Measurements from ENCODE around the gene TBC1D2. TPM values are rescaled to one million over a fixed set of nuclear protein-coding genes. Genes with fewer than 3 reads are reported as not detected.

TBC1D2 gene
- total RNA-seq, 4 donors from 2014 or later = 29.9 to 61.8 (median 41.0) TPM

- Histone ChIP-seq H3K9me3 (no peaks in the 10 kb centered on the region), H3K36me3 (no peaks in the 10 kb centered on the region), H3K27me3 (no peaks in the 10 kb centered on the region), H3K4me1 (no peaks in the 10 kb centered on the region), H3K27ac (no peak overlapping the region), H3K4me3 (no peak overlapping the region)
- TF ChIP-seq POLR2A (IDR thresholded peaks at IDR 0.05) (no peak), CTCF (IDR thresholded peaks at IDR 0.05) (no peak), EP300 (IDR thresholded peaks at IDR 0.05) (no peak)
- WGBS, 2 donors = 92 to 94% methylated on average over 16 to 18 of the region's 18 CpGs
- DNase-seq (ENCODE audit: low spot score in 2 of 2) = no peak
These were observed 35.0 kb upstream of the TBC1D2 start for GRCh38 chr9:98290411-98290810.

- no peaks in the 10 kb centered on the region for H3K9me3 ChIP-seq
- TF ChIP-seq POLR2A (IDR thresholded peaks at IDR 0.05) (no peak), CTCF (IDR thresholded peaks at IDR 0.05) (no peak), EP300 (IDR thresholded peaks at IDR 0.05) (no peak)
- H3K36me3 ChIP-seq = no peaks in the 10 kb centered on the region
- no peaks in the 10 kb centered on the region for H3K27me3 ChIP-seq
- no peaks in the 10 kb centered on the region for H3K4me1 ChIP-seq
- H3K27ac ChIP-seq = no peak overlapping the region
- DNase-seq (ENCODE audit: low spot score in 2 of 2) = no peak
- no peak overlapping the region for H3K4me3 ChIP-seq
- 68 to 77% methylated on average over 10 to 12 of the region's 12 CpGs for WGBS, 2 donors
These were observed 34.3 kb upstream of the TBC1D2 start for GRCh38 chr9:98289614-98290201.

GRCh38 chr9:98288881-98289280 lies 33.4 kb upstream of the TBC1D2 start:
- DNase-seq (ENCODE audit: low spot score in 2 of 2) = no peak
- no peaks in the 10 kb centered on the region for H3K36me3 ChIP-seq
- H3K27me3 ChIP-seq = no peaks in the 10 kb centered on the region
- no peaks in the 10 kb centered on the region for H3K4me1 ChIP-seq
- TF ChIP-seq CTCF (IDR thresholded peaks at IDR 0.05) (no peak), EP300 (IDR thresholded peaks at IDR 0.05) (no peak), POLR2A (IDR thresholded peaks at IDR 0.05) (no peak)
- H3K27ac ChIP-seq = no peak overlapping the region
- H3K9me3 ChIP-seq = no peaks in the 10 kb centered on the region
- WGBS, 2 donors = 65 to 82% methylated on average over 1 to 5 of the region's 5 CpGs
- H3K4me3 ChIP-seq = no peak overlapping the region

- no peak overlapping the region for H3K27ac ChIP-seq
- WGBS, 2 donors = 88 to 89% methylated on average over 4 of the region's 4 CpGs
- no peaks in the 10 kb centered on the region for H3K27me3 ChIP-seq
- TF ChIP-seq EP300 (IDR thresholded peaks at IDR 0.05) = no peak
- TF ChIP-seq POLR2A (IDR thresholded peaks at IDR 0.05) = no peak
- TF ChIP-seq CTCF (IDR thresholded peaks at IDR 0.05) = no peak
- DNase-seq (ENCODE audit: low spot score in 2 of 2) = no peak
- H3K4me1 ChIP-seq = no peaks in the 10 kb centered on the region
- no peaks in the 10 kb centered on the region for H3K36me3 ChIP-seq
- no peaks in the 10 kb centered on the region for H3K9me3 ChIP-seq
- H3K4me3 ChIP-seq = no peak overlapping the region
These were observed 31.9 kb upstream of the TBC1D2 start for GRCh38 chr9:98287384-98287783.

- 71 to 77% methylated on average over 4 of the region's 4 CpGs for WGBS, 2 donors
- no peaks in the 10 kb centered on the region for H3K36me3 ChIP-seq
- TF ChIP-seq EP300 (IDR thresholded peaks at IDR 0.05) (no peak), CTCF (IDR thresholded peaks at IDR 0.05) (no peak), POLR2A (IDR thresholded peaks at IDR 0.05) (no peak)
- H3K4me1 ChIP-seq = no peaks in the 10 kb centered on the region
- H3K9me3 ChIP-seq = no peaks in the 10 kb centered on the region
- no peak overlapping the region for H3K4me3 ChIP-seq
- no peak overlapping the region for H3K27ac ChIP-seq
- DNase-seq (ENCODE audit: low spot score in 2 of 2) = no peak
- H3K27me3 ChIP-seq = no peaks in the 10 kb centered on the region
These were observed 30.0 kb upstream of the TBC1D2 start for GRCh38 chr9:98285446-98285845.
